ENCODE results near the gene GLIS1.

DNA sequence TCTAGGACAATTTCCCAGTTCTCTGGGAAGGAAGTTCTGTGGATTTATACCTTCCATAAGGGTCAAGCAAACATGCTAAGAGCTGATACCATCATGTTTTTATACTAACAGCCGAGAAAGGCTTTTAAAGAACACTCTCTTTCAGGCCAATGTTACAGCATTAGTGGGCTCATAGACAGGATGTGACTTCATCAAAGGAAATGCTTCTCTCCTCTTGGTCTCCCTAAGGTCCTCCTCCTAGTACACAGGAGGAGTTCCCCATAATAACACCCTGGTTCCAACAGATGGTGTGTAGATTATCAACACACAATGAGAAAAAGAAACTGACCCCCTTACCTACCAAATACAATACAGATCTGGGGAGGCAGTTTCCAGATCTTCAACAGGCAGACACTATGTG lies 26.7 kb upstream of the GLIS1 start:
- TF ChIP-seq CTCF (IDR thresholded peaks at IDR 0.05) (no peak), POLR2A (IDR thresholded peaks at IDR 0.05) (no peak)
